Measurements from ENCODE around the gene FRMD5.

Gene FRMD5

GRCh38 chr15:44222478-44222877 is 27.4 kb upstream of the FRMD5 start:
- Histone ChIP-seq H4K20me1 (ENCODE audit: insufficient read depth, low read length) (no peaks in the 10 kb centered on the region), H3K27me3 (ENCODE audit: insufficient read depth, low read length, poor library complexity) (peaks cover 4% of the 10 kb centered on the region), H3K9me3 (ENCODE audit: insufficient read depth, low read length, severe bottlenecking) (no peaks in the 10 kb centered on the region), H3K4me2 (ENCODE audit: insufficient read depth, low read length) (no peak overlapping the region), H3K79me2 (ENCODE audit: insufficient read depth, low read length) (no peaks in the 10 kb centered on the region), H3K9ac (ENCODE audit: low read depth, low read length) (no peak overlapping the region), H3K27ac (ENCODE audit: low read length) (no peak overlapping the region), H2AFZ (ENCODE audit: low read depth, low read length) (no peak overlapping the region), H3K4me1 (ENCODE audit: insufficient read depth, low read length) (no peaks in the 10 kb centered on the region), H3K4me3 (ENCODE audit: low read depth in 1 of 2, low read length in 2 of 2) (no peak overlapping the region), H3K36me3 (ENCODE audit: insufficient read depth, low read length) (no peaks in the 10 kb centered on the region)
- DNase-seq, result no peak
- ATAC-seq (ENCODE audit: insufficient read depth, low read depth), result no peak
- no peak for TF ChIP-seq CTCF (IDR thresholded peaks at IDR 0.05; ENCODE audit: borderline replicate concordance, extremely low read depth, low read length, poor library complexity, severe bottlenecking)
- TF ChIP-seq EZH2 (IDR thresholded peaks at IDR 0.05; ENCODE audit: borderline replicate concordance, low read depth, low read length, severe bottlenecking), result no peak

GRCh38 chr15:44219073-44219472 is 24.0 kb upstream of the FRMD5 start:
- H2AFZ ChIP-seq (ENCODE audit: low read depth, low read length), result no peak overlapping the region
- no peak overlapping the region for H3K27ac ChIP-seq (ENCODE audit: low read length)
- no peak overlapping the region for H3K4me3 ChIP-seq (ENCODE audit: low read depth in 1 of 2, low read length in 2 of 2)
- ATAC-seq (ENCODE audit: insufficient read depth, low read depth) (no peak), DNase-seq (no peak)
- no peaks in the 10 kb centered on the region for H3K4me1 ChIP-seq (ENCODE audit: insufficient read depth, low read length)
- no peaks in the 10 kb centered on the region for H3K9me3 ChIP-seq (ENCODE audit: insufficient read depth, low read length, severe bottlenecking)
- H3K79me2 ChIP-seq (ENCODE audit: insufficient read depth, low read length), result no peaks in the 10 kb centered on the region
- no peaks in the 10 kb centered on the region for H3K36me3 ChIP-seq (ENCODE audit: insufficient read depth, low read length)
- no peak overlapping the region for H3K4me2 ChIP-seq (ENCODE audit: insufficient read depth, low read length)
- H3K9ac ChIP-seq (ENCODE audit: low read depth, low read length), result no peak overlapping the region
- H3K27me3 ChIP-seq (ENCODE audit: insufficient read depth, low read length, poor library complexity), result peaks cover under 1% of the 10 kb centered on the region
- no peaks in the 10 kb centered on the region for H4K20me1 ChIP-seq (ENCODE audit: insufficient read depth, low read length)
- TF ChIP-seq CTCF (IDR thresholded peaks at IDR 0.05; ENCODE audit: borderline replicate concordance, extremely low read depth, low read length, poor library complexity, severe bottlenecking), result no peak
- no peak for TF ChIP-seq EZH2 (IDR thresholded peaks at IDR 0.05; ENCODE audit: borderline replicate concordance, low read depth, low read length, severe bottlenecking)

- TF ChIP-seq EZH2 (IDR thresholded peaks at IDR 0.05; ENCODE audit: borderline replicate concordance, low read depth, low read length, severe bottlenecking), result no peak
- TF ChIP-seq CTCF (IDR thresholded peaks at IDR 0.05; ENCODE audit: borderline replicate concordance, extremely low read depth, low read length, poor library complexity, severe bottlenecking), result no peak
These were observed 21.9 kb upstream of the FRMD5 start for GRCh38 chr15:44216958-44217357.

GRCh38 chr15:44215594-44215993 is 20.5 kb upstream of the FRMD5 start:
- peaks cover 11% of the 10 kb centered on the region for H3K27me3 ChIP-seq (ENCODE audit: insufficient read depth, low read length, poor library complexity)
- no peak overlapping the region for H3K4me3 ChIP-seq (ENCODE audit: low read depth in 1 of 2, low read length in 2 of 2)
- no peaks in the 10 kb centered on the region for H3K36me3 ChIP-seq (ENCODE audit: insufficient read depth, low read length)
- H3K79me2 ChIP-seq (ENCODE audit: insufficient read depth, low read length), result no peaks in the 10 kb centered on the region
- TF ChIP-seq EZH2 (IDR thresholded peaks at IDR 0.05; ENCODE audit: borderline replicate concordance, low read depth, low read length, severe bottlenecking), result no peak
- no peak for TF ChIP-seq CTCF (IDR thresholded peaks at IDR 0.05; ENCODE audit: borderline replicate concordance, extremely low read depth, low read length, poor library complexity, severe bottlenecking)
- no peak overlapping the region for H3K27ac ChIP-seq (ENCODE audit: low read length)
- no peak for DNase-seq
- H3K9me3 ChIP-seq (ENCODE audit: insufficient read depth, low read length, severe bottlenecking), result no peaks in the 10 kb centered on the region
- no peaks in the 10 kb centered on the region for H3K4me1 ChIP-seq (ENCODE audit: insufficient read depth, low read length)
- no peak overlapping the region for H2AFZ ChIP-seq (ENCODE audit: low read depth, low read length)
- no peaks in the 10 kb centered on the region for H4K20me1 ChIP-seq (ENCODE audit: insufficient read depth, low read length)
- no peak overlapping the region for H3K9ac ChIP-seq (ENCODE audit: low read depth, low read length)
- H3K4me2 ChIP-seq (ENCODE audit: insufficient read depth, low read length), result no peak overlapping the region
- ATAC-seq (ENCODE audit: insufficient read depth, low read depth), result no peak

More at GRCh38 chr15:44216958-44217357, 21.9 kb upstream of the FRMD5 start:
- ATAC-seq (ENCODE audit: insufficient read depth, low read depth) (no peak), DNase-seq (no peak)
- Histone ChIP-seq H2AFZ (ENCODE audit: low read depth, low read length) (no peak overlapping the region), H3K9ac (ENCODE audit: low read depth, low read length) (no peak overlapping the region), H3K4me3 (ENCODE audit: low read depth in 1 of 2, low read length in 2 of 2) (no peak overlapping the region), H3K27me3 (ENCODE audit: insufficient read depth, low read length, poor library complexity) (no peaks in the 10 kb centered on the region), H3K4me1 (ENCODE audit: insufficient read depth, low read length) (no peaks in the 10 kb centered on the region), H3K36me3 (ENCODE audit: insufficient read depth, low read length) (no peaks in the 10 kb centered on the region), H3K79me2 (ENCODE audit: insufficient read depth, low read length) (no peaks in the 10 kb centered on the region), H3K4me2 (ENCODE audit: insufficient read depth, low read length) (no peak overlapping the region), H3K9me3 (ENCODE audit: insufficient read depth, low read length, severe bottlenecking) (no peaks in the 10 kb centered on the region), H3K27ac (ENCODE audit: low read length) (no peak overlapping the region), H4K20me1 (ENCODE audit: insufficient read depth, low read length) (no peaks in the 10 kb centered on the region)
